Caco-2 (cell line): ENCODE data around the gene RAP1A. TPM values are rescaled to one million over a fixed set of nuclear protein-coding genes. Genes with fewer than 3 reads are reported as not detected.
"Not testable (repeated sequence)": the region's sequence is repeated elsewhere in the genome, so short reads cannot be mapped to it uniquely, and the experiment has no call there.

Source experiments
- BruUV-seq: library from RNA; stranded (reverse); fragments of 400-500 nt; replicated peaks from 2 replicates; lab custom pipeline; 2021; lab: Mats Ljungman, UMichigan
- CTCF ChIA-PET: fragments of 300-600 bp; sonication (Branson Sonifier 250); formaldehyde crosslinking; loops from one replicate; lab custom pipeline; 2022; ENCODE audit warnings: antibody characterized with exemption; lab: Charles Lee
- POLR2A ChIA-PET: fragments of 300-600 bp; sonication (Branson Sonifier 250); formaldehyde crosslinking; loops from one replicate; lab custom pipeline; 2022; ENCODE audit warnings: antibody characterized with exemption; lab: Charles Lee
- DNase-seq, 2 experiments: peaks; one replicate each; pipeline versions ENCODE4 v3.0.0 to v3.0.0-alpha.2; 2020 to 2022
- H3K27me3 ChIP-seq: replicated peaks from 2 replicates; pipeline ENCODE4 v1.6.0; 2011; ENCODE audit warnings: low read length; ENCODE audit not compliant: control insufficient read depth, insufficient read depth
- H3K36me3 ChIP-seq: 2 replicates; pipeline ENCODE4 v1.5.1; 2011; ENCODE audit warnings: low read length; ENCODE audit not compliant: control insufficient read depth, insufficient read depth
- H3K4me1 ChIP-seq: fragments of 250-450 bp; sonication (Bioruptor Pico); 2 replicates; pipeline ENCODE4 v1.5.1; 2020; ENCODE audit warnings: mild to moderate bottlenecking
- H3K4me3 ChIP-seq: 2 replicates; pipeline ENCODE4 v1.5.1; 2011; ENCODE audit warnings: low read depth, mild to moderate bottlenecking, control low read depth, low read length
- H3K9me3 ChIP-seq: fragments of 250-450 bp; sonication (Bioruptor Pico); 2 replicates; pipeline ENCODE4 v1.5.1; 2020; ENCODE audit warnings: mild to moderate bottlenecking, moderate library complexity
- H3K27ac Mint-ChIP-seq: one replicate; pipeline ENCODE4 v1.8.0; 2022; ENCODE audit warnings: mixed read lengths; ENCODE audit not compliant: unreplicated experiment
- H3K27me3 Mint-ChIP-seq: one replicate; pipeline ENCODE4 v1.8.0; 2022; ENCODE audit warnings: mixed read lengths; ENCODE audit not compliant: insufficient read depth, unreplicated experiment
- H3K36me3 Mint-ChIP-seq: one replicate; pipeline ENCODE4 v1.8.0; 2022; ENCODE audit warnings: mild to moderate bottlenecking, mixed read lengths; ENCODE audit not compliant: insufficient read depth, unreplicated experiment
- H3K4me1 Mint-ChIP-seq: one replicate; pipeline ENCODE4 v1.8.0; 2022; ENCODE audit warnings: low read depth, mixed read lengths; ENCODE audit not compliant: unreplicated experiment
- H3K4me3 Mint-ChIP-seq: one replicate; pipeline ENCODE4 v1.8.0; 2022; ENCODE audit warnings: mild to moderate bottlenecking, moderate library complexity, mixed read lengths; ENCODE audit not compliant: unreplicated experiment
- H3K9me3 Mint-ChIP-seq: one replicate; pipeline ENCODE4 v1.8.0; 2022; ENCODE audit warnings: mixed read lengths; ENCODE audit not compliant: unreplicated experiment
- CTCF ChIP-seq, 2 experiments: fragments of 200-600 bp in 1 of 2; IDR thresholded peaks; 1 replicate in 1 of 2; 2 replicates in 1 of 2; pipeline versions ENCODE4 v1.5.1 to v1.8.0; 2011 to 2022; ENCODE audit warnings: antibody characterized with exemption in 1 of 2, control low read depth in 1 of 2, inconsistent platforms in 1 of 2, low read depth in 1 of 2, low read length in 1 of 2, mild to moderate bottlenecking in 1 of 2, moderate library complexity in 1 of 2; ENCODE audit not compliant: insufficient read depth in 1 of 2, severe bottlenecking in 1 of 2, unreplicated experiment in 1 of 2
- intact Hi-C: fragments of 100-400 bp; cut with micrococcal nuclease; formaldehyde crosslinking; loops from one replicate; pipeline ENCODE4 v1.10.0; 2022; ENCODE audit not compliant: unreplicated experiment
- total RNA-seq: library from RNA; stranded (reverse); gene quantifications from 2 replicates; pipeline ENCODE4 v1.2.3, GENCODE V29; 2022

Gene RAP1A
- total RNA-seq, 1 experiment from 2014 or later, result 64.1 TPM

GRCh38 chr1:111604931-111605330 lies 14.7 kb upstream of the RAP1A start:
- no peaks in the 10 kb centered on the region for H3K4me1 Mint-ChIP-seq
- no peaks in the 10 kb centered on the region for H3K9me3 Mint-ChIP-seq
- H3K4me3 Mint-ChIP-seq, result no peak overlapping the region
- TF ChIP-seq CTCF (IDR thresholded peaks at IDR 0.05; ENCODE audit: insufficient read depth in 1 of 2, low read depth in 1 of 2, low read length in 1 of 2, severe bottlenecking in 1 of 2, unreplicated experiment in 1 of 2), result no peak
- no TSS peak for BruUV-seq
- H3K27ac Mint-ChIP-seq, result no peak overlapping the region
- ChIA-PET CTCF (no interaction called here), POLR2A (no interaction called here)
- no peaks in the 10 kb centered on the region for H3K4me1 ChIP-seq
- no peaks in the 10 kb centered on the region for H3K36me3 Mint-ChIP-seq
- intact Hi-C loops, result no loop called here
- no peaks in the 10 kb centered on the region for H3K36me3 ChIP-seq
- H3K27me3 ChIP-seq, result no peaks in the 10 kb centered on the region
- H3K9me3 ChIP-seq, result no peaks in the 10 kb centered on the region
- H3K4me3 ChIP-seq, result no peak overlapping the region
- DNase-seq, result no peak
- H3K27me3 Mint-ChIP-seq, result no peaks in the 10 kb centered on the region

- POLR2A ChIA-PET, result no interaction called here
These were observed 14.0 kb upstream of the RAP1A start for GRCh38 chr1:111605576-111605975.

GRCh38 chr1:111606457-111607215 lies 13.0 kb upstream of the RAP1A start:
- BruUV-seq, H3K27me3 Mint-ChIP-seq, H3K9me3 ChIP-seq, H3K4me3 ChIP-seq, CTCF ChIA-PET, POLR2A ChIA-PET, H3K4me1 ChIP-seq, H3K9me3 Mint-ChIP-seq, H3K27ac Mint-ChIP-seq, H3K36me3 Mint-ChIP-seq, intact Hi-C loops, H3K27me3 ChIP-seq, H3K4me1 Mint-ChIP-seq, H3K4me3 Mint-ChIP-seq, DNase-seq, H3K36me3 ChIP-seq: not testable (repeated sequence)

More at GRCh38 chr1:111605576-111605975, 14.0 kb upstream of the RAP1A start:
- no peak overlapping the region for H3K27ac Mint-ChIP-seq
- Histone ChIP-seq H3K36me3 (no peaks in the 10 kb centered on the region), H3K4me3 (no peak overlapping the region), H3K27me3 (no peaks in the 10 kb centered on the region), H3K4me1 (no peaks in the 10 kb centered on the region), H3K9me3 (no peaks in the 10 kb centered on the region)
- no peak for TF ChIP-seq CTCF (IDR thresholded peaks at IDR 0.05; ENCODE audit: insufficient read depth in 1 of 2, low read depth in 1 of 2, low read length in 1 of 2, severe bottlenecking in 1 of 2, unreplicated experiment in 1 of 2)
- intact Hi-C loops, result no loop called here
- no TSS peak for BruUV-seq
- no peak overlapping the region for H3K4me3 Mint-ChIP-seq
- no peaks in the 10 kb centered on the region for H3K36me3 Mint-ChIP-seq
- no peaks in the 10 kb centered on the region for H3K27me3 Mint-ChIP-seq
- H3K4me1 Mint-ChIP-seq, result no peaks in the 10 kb centered on the region
- H3K9me3 Mint-ChIP-seq, result no peaks in the 10 kb centered on the region
- CTCF ChIA-PET, result no interaction called here
- no peak for DNase-seq

GRCh38 chr1:111608528-111608927 lies 11.1 kb upstream of the RAP1A start:
- H3K4me3 Mint-ChIP-seq, H3K27ac Mint-ChIP-seq, H3K36me3 Mint-ChIP-seq, intact Hi-C loops, H3K4me3 ChIP-seq, H3K27me3 Mint-ChIP-seq, H3K36me3 ChIP-seq, H3K9me3 Mint-ChIP-seq, H3K27me3 ChIP-seq, DNase-seq, H3K4me1 ChIP-seq, CTCF ChIA-PET, POLR2A ChIA-PET, H3K9me3 ChIP-seq, H3K4me1 Mint-ChIP-seq, BruUV-seq: not testable (repeated sequence)
